Erythroblast (primary cell): ENCODE results near the gene CILP2.

Source experiments
- DNase-seq, 2 experiments: peaks; one replicate each; lab custom pipeline; 2025; lab: John Stamatoyannopoulos, UW
- GATA1 ChIP-seq: IDR thresholded peaks from 2 replicates; pipeline ENCODE4 v1.6.1; 2011; ENCODE audit warnings: low read depth, mild to moderate bottlenecking, control low read depth, low read length, moderate library complexity
- POLR2A ChIP-seq: IDR thresholded peaks from 2 replicates; pipeline ENCODE4 v1.6.1; 2011; ENCODE audit warnings: mild to moderate bottlenecking, low read length

Gene CILP2

GRCh38 chr19:19499272-19499995 lies 38.6 kb upstream of the CILP2 start:
- TF ChIP-seq POLR2A (no peak), GATA1 (no peak)
- DNase-seq: no peak

GRCh38 chr19:19500975-19501644 lies 37.0 kb upstream of the CILP2 start:
- no peak for TF ChIP-seq POLR2A
- no peak for DNase-seq

GRCh38 chr19:19501798-19502197 lies 36.3 kb upstream of the CILP2 start:
- DNase-seq: no peak
- TF ChIP-seq GATA1 (no peak), POLR2A (no peak)

GRCh38 chr19:19502281-19502680 lies 35.8 kb upstream of the CILP2 start:
- TF ChIP-seq POLR2A (no peak), GATA1 (no peak)
- DNase-seq: no peak

- no peak for DNase-seq
- TF ChIP-seq GATA1 (no peak), POLR2A (no peak)
These were observed 35.1 kb upstream of the CILP2 start for GRCh38 chr19:19502808-19503602.

GRCh38 chr19:19504754-19505668 lies 33.1 kb upstream of the CILP2 start:
- TF ChIP-seq POLR2A (no peak), GATA1 (no peak)

GRCh38 chr19:19505669-19506326 lies 32.3 kb upstream of the CILP2 start:
- no peak for DNase-seq
- TF ChIP-seq POLR2A (no peak), GATA1 (no peak)

More at GRCh38 chr19:19504754-19505668, 33.1 kb upstream of the CILP2 start:
- DNase-seq: no peak

- TF ChIP-seq GATA1 (no peak), POLR2A (no peak)
- no peak for DNase-seq
These were observed 31.5 kb upstream of the CILP2 start for GRCh38 chr19:19506592-19506991.

- no peak for DNase-seq
- TF ChIP-seq GATA1 (no peak), POLR2A (no peak)
These were observed 30.7 kb upstream of the CILP2 start for GRCh38 chr19:19507354-19507753.

GRCh38 chr19:19508217-19508616 lies 29.8 kb upstream of the CILP2 start:
- DNase-seq: no peak
- TF ChIP-seq POLR2A (no peak), GATA1 (no peak)

- no peak for TF ChIP-seq POLR2A
- TF ChIP-seq GATA1: no peak
- DNase-seq: no peak
These were observed 27.6 kb upstream of the CILP2 start for GRCh38 chr19:19510432-19510831.

GRCh38 chr19:19513682-19514081 lies 24.4 kb upstream of the CILP2 start:
- no peak for DNase-seq

More at GRCh38 chr19:19513682-19514081, 24.4 kb upstream of the CILP2 start:
- TF ChIP-seq POLR2A: no peak
